HEK293T (cell line): ENCODE results near the gene KIF26B.
A peak's percentile ranks its signal among the peaks of the same experiment; 100 is the strongest.

Source experiments
- CTCF ChIA-PET: fragments of 350-600 bp; formaldehyde crosslinking; extraction: SDS; loops from one replicate; lab custom pipeline; 2021; ENCODE audit warnings: antibody characterized with exemption, inconsistent platforms; lab: Yijun Ruan, JAX
- POLR2A ChIA-PET: fragments of 350-600 bp; formaldehyde crosslinking; extraction: SDS; loops from one replicate; lab custom pipeline; 2020; ENCODE audit warnings: antibody characterized with exemption, inconsistent platforms; lab: Yijun Ruan, JAX
- DNase-seq: peaks from one replicate; pipeline ENCODE4 v3.0.0; 2012; ENCODE audit warnings: mixed read lengths; ENCODE audit errors: extremely low spot score
- ARNT ChIP-seq: fragments of 450-650 bp; IDR thresholded peaks from 2 replicates; pipeline ENCODE4 v1.6.1; 2017; ENCODE audit warnings: mild to moderate bottlenecking
- BHLHE40 ChIP-seq: fragments of 450-650 bp; IDR thresholded peaks from 2 replicates; pipeline ENCODE4 v1.6.1; 2016; ENCODE audit warnings: mild to moderate bottlenecking, moderate library complexity, borderline replicate concordance
- CTBP1 ChIP-seq: fragments of 450-650 bp; IDR thresholded peaks from 2 replicates; pipeline ENCODE4 v1.6.1; 2016; ENCODE audit warnings: borderline replicate concordance
- ELF4 ChIP-seq: fragments of 450-650 bp; IDR thresholded peaks from 2 replicates; pipeline ENCODE4 v1.6.1; 2017; ENCODE audit warnings: antibody characterized with exemption
- FOXA1 ChIP-seq: fragments of 450-650 bp; IDR thresholded peaks from 2 replicates; pipeline ENCODE4 v1.6.1; 2016; ENCODE audit warnings: mild to moderate bottlenecking
- FOXK2 ChIP-seq: fragments of 450-650 bp; IDR thresholded peaks from 2 replicates; pipeline ENCODE4 v1.6.1; 2016; ENCODE audit warnings: mild to moderate bottlenecking
- FOXM1 ChIP-seq: fragments of 450-650 bp; IDR thresholded peaks from 2 replicates; pipeline ENCODE4 v1.6.1; 2017; ENCODE audit warnings: mild to moderate bottlenecking, borderline replicate concordance
- HDGF ChIP-seq: fragments of 450-650 bp; IDR thresholded peaks from 2 replicates; pipeline ENCODE4 v1.6.1; 2017; ENCODE audit warnings: antibody characterized with exemption, borderline replicate concordance
- L3MBTL2 ChIP-seq: fragments of 450-650 bp; conservative IDR thresholded peaks from 2 replicates; pipeline ENCODE4 v1.6.1; 2016; ENCODE audit warnings: mild to moderate bottlenecking
- LEF1 ChIP-seq: fragments of 450-650 bp; IDR thresholded peaks from 2 replicates; pipeline ENCODE4 v1.6.1; 2017; ENCODE audit warnings: mild to moderate bottlenecking, borderline replicate concordance
- NFRKB ChIP-seq: fragments of 450-650 bp; IDR thresholded peaks from 2 replicates; pipeline ENCODE4 v1.6.1; 2016; ENCODE audit warnings: mild to moderate bottlenecking, moderate library complexity
- PKNOX1 ChIP-seq: fragments of 450-650 bp; IDR thresholded peaks from 2 replicates; pipeline ENCODE4 v1.6.1; 2016
- SP1 ChIP-seq: fragments of 450-650 bp; IDR thresholded peaks from 2 replicates; pipeline ENCODE4 v1.6.1; 2017
- SUZ12 ChIP-seq: fragments of 450-650 bp; IDR thresholded peaks from 2 replicates; pipeline ENCODE4 v1.6.1; 2016; ENCODE audit warnings: mild to moderate bottlenecking
- TARDBP ChIP-seq: fragments of 450-650 bp; IDR thresholded peaks from 2 replicates; pipeline ENCODE4 v1.6.1; 2016
- ZNF384 ChIP-seq: fragments of 450-650 bp; IDR thresholded peaks from 2 replicates; pipeline ENCODE4 v1.6.1; 2016

Gene KIF26B

GRCh38 chr1:245337829-245338484 lies 183.2 kb downstream of the KIF26B start:
- no peak for DNase-seq
- TF ChIP-seq BHLHE40, result no peak
- no peak for TF ChIP-seq TARDBP
- no peak for TF ChIP-seq CTBP1
- TF ChIP-seq SP1, result no peak
- TF ChIP-seq FOXA1, result no peak
- no peak for TF ChIP-seq ELF4
- TF ChIP-seq FOXK2, result no peak
- no peak for TF ChIP-seq FOXM1
- TF ChIP-seq LEF1, result no peak
- TF ChIP-seq PKNOX1, result no peak
- TF ChIP-seq NFRKB, result no peak
- no peak for TF ChIP-seq L3MBTL2
- TF ChIP-seq ARNT, result no peak
- no peak for TF ChIP-seq SUZ12
- TF ChIP-seq HDGF, result no peak
- no peak for TF ChIP-seq ZNF384
- ChIA-PET CTCF (no interaction called here), POLR2A (no interaction called here)

GRCh38 chr1:245338485-245338877 lies 183.7 kb downstream of the KIF26B start:
- ChIA-PET POLR2A (no interaction called here), CTCF (no interaction called here)
- TF ChIP-seq ARNT (no peak), ZNF384 (no peak), PKNOX1 (no peak), L3MBTL2 (no peak), BHLHE40 (no peak), SUZ12 (no peak), TARDBP (no peak), SP1 (no peak), FOXM1 (no peak), LEF1 (no peak), ELF4 (no peak), FOXK2 (no peak), FOXA1 (no peak), CTBP1 (no peak)
- DNase-seq, result no peak

- ChIA-PET CTCF (no interaction called here), POLR2A (no interaction called here)
- no peak for DNase-seq
- no peak for TF ChIP-seq NFRKB
- TF ChIP-seq ZNF384, result no peak
- TF ChIP-seq HDGF, result no peak
- no peak for TF ChIP-seq CTBP1
- no peak for TF ChIP-seq PKNOX1
- no peak for TF ChIP-seq FOXK2
- no peak for TF ChIP-seq SUZ12
- TF ChIP-seq SP1, result no peak
- no peak for TF ChIP-seq ELF4
- TF ChIP-seq FOXM1, result no peak
- no peak for TF ChIP-seq FOXA1
Measured at GRCh38 chr1:245341743-245342142, 187.0 kb downstream of the KIF26B start.

- no peak for TF ChIP-seq ELF4
- no peak for TF ChIP-seq FOXM1
- no peak for TF ChIP-seq SUZ12
- POLR2A ChIA-PET, result no interaction called here
- peak; percentile 9 for DNase-seq
- CTCF ChIA-PET, result no interaction called here
Measured at GRCh38 chr1:245345191-245345884, 190.6 kb downstream of the KIF26B start.

- POLR2A ChIA-PET, result no interaction called here
- DNase-seq, result no peak
- TF ChIP-seq BHLHE40 (no peak), NFRKB (no peak), LEF1 (no peak), ZNF384 (no peak), SUZ12 (no peak), PKNOX1 (no peak), HDGF (no peak), TARDBP (no peak)
- CTCF ChIA-PET, result no interaction called here
Measured at GRCh38 chr1:245348626-245349025, 193.8 kb downstream of the KIF26B start.

- CTCF ChIA-PET, result no interaction called here
- DNase-seq, result no peak
- TF ChIP-seq ZNF384 (no peak), FOXK2 (no peak), CTBP1 (no peak), HDGF (no peak), LEF1 (no peak), ELF4 (no peak), BHLHE40 (no peak), FOXM1 (no peak), L3MBTL2 (no peak)
- POLR2A ChIA-PET, result no interaction called here
Measured at GRCh38 chr1:245353411-245353810, 198.6 kb downstream of the KIF26B start.
